Upper lobe of left lung (tissue), 4 donors: ENCODE measurements around the gene PUSL1.

ENCODE experiments used
- POLR2A ChIP-seq, 4 donors: fragments of 450-650 bp; IDR thresholded peaks; one replicate each; pipeline ENCODE4 v1.5.1; 2016 to 2017; ENCODE audit warnings: antibody characterized with exemption in 4 of 4, mild to moderate bottlenecking in 2 of 4
- TF ChIP-seq, protein P1 (sequence below), 6 experiments: fragments of 450-650 bp in 4 of 6; fragments of 200-600 bp in 2 of 6; sonication (generic) in 2 of 6; IDR thresholded peaks; one replicate each; pipeline ENCODE4 v1.5.1; 2016 to 2019; ENCODE audit warnings: antibody characterized with exemption in 6 of 6

DNA sequence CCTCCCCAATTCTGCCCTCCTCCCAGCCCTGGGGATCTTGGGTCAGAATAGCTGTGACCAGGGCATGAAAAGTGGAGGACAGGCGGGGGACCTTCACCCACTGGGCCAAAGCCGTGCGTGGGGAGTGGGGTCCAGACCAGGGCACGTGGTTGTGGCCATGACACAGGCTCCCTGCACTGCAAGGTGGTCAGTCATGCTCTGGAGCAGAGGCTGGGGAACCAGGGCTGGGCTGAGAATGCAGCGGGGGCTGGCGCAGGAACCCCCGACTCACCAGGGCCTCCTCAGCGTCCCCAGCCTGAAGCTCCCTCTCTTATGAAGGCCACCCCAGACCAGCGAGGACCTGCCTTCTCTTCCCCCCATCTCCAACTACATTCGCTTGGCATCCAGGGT is 38.1 kb downstream of the PUSL1 start:
- TF ChIP-seq, protein P1, sequence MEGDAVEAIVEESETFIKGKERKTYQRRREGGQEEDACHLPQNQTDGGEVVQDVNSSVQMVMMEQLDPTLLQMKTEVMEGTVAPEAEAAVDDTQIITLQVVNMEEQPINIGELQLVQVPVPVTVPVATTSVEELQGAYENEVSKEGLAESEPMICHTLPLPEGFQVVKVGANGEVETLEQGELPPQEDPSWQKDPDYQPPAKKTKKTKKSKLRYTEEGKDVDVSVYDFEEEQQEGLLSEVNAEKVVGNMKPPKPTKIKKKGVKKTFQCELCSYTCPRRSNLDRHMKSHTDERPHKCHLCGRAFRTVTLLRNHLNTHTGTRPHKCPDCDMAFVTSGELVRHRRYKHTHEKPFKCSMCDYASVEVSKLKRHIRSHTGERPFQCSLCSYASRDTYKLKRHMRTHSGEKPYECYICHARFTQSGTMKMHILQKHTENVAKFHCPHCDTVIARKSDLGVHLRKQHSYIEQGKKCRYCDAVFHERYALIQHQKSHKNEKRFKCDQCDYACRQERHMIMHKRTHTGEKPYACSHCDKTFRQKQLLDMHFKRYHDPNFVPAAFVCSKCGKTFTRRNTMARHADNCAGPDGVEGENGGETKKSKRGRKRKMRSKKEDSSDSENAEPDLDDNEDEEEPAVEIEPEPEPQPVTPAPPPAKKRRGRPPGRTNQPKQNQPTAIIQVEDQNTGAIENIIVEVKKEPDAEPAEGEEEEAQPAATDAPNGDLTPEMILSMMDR (IDR thresholded peaks at IDR 0.05): no peak
- TF ChIP-seq POLR2A (IDR thresholded peaks at IDR 0.05): no peak
